SK-N-MC (cell line): ENCODE measurements around the gene FZD1.
A peak's percentile ranks its signal among the peaks of the same experiment; 100 is the strongest.

ENCODE experiments used
- DNase-seq: peaks from one replicate; pipeline ENCODE4 v3.0.0-alpha.2; 2011; ENCODE audit warnings: low read depth, low spot score
- H3K27ac ChIP-seq: fragments of 200-600 bp; sonication (generic); 2 replicates; pipeline ENCODE4 v1.5.1; 2016; ENCODE audit warnings: mixed run types
- H3K36me3 ChIP-seq: fragments of 200-600 bp; sonication (generic); 2 replicates; pipeline ENCODE4 v1.6.1; 2017; ENCODE audit warnings: antibody characterized with exemption, low read length, mixed read lengths; ENCODE audit not compliant: insufficient read depth
- H3K4me3 ChIP-seq: fragments of 200-600 bp; sonication (generic); 2 replicates; pipeline ENCODE4 v1.5.1; 2016
- H3K9ac ChIP-seq: fragments of 200-600 bp; sonication (generic); 2 replicates; pipeline ENCODE4 v1.8.0; 2017; ENCODE audit warnings: mixed run types, mixed read lengths; ENCODE audit not compliant: insufficient read length
- H3K9me3 ChIP-seq: fragments of 200-600 bp; sonication (generic); 2 replicates; pipeline ENCODE4 v1.6.1; 2017; ENCODE audit warnings: low read depth, mild to moderate bottlenecking, antibody characterized with exemption, low read length, moderate library complexity, mixed read lengths
- EZH2 ChIP-seq: fragments of 200-600 bp; sonication (generic); IDR thresholded peaks from one replicate; pipeline ENCODE4 v1.6.1; 2017; ENCODE audit warnings: antibody characterized with exemption
- FOXP2 ChIP-seq: optimal IDR thresholded peaks from 2 replicates; pipeline ENCODE3; 2011; ENCODE audit warnings: mild to moderate bottlenecking, moderate library complexity; ENCODE audit not compliant: insufficient read depth; ENCODE audit errors: extremely low read length, control extremely low read depth
- POLR2AphosphoS5 ChIP-seq: IDR thresholded peaks from 2 replicates; pipeline ENCODE4 v1.6.1; 2012; ENCODE audit warnings: mild to moderate bottlenecking, low read depth, low read length, borderline replicate concordance

FZD1 gene

GRCh38 chr7:91239171-91239604 is 25.0 kb upstream of the FZD1 start:
- no peak for DNase-seq
- no peak for TF ChIP-seq FOXP2
- no peak for TF ChIP-seq EZH2
- TF ChIP-seq POLR2AphosphoS5 = no peak

GRCh38 chr7:91239772-91240171 is 24.5 kb upstream of the FZD1 start:
- Histone ChIP-seq H3K36me3 (no peaks in the 10 kb centered on the region), H3K9me3 (no peaks in the 10 kb centered on the region), H3K4me3 (no peak overlapping the region; the same call in 1 of the 2 replicates), H3K9ac (no peak overlapping the region), H3K27ac (peak overlapping the region; percentile 92)
- TF ChIP-seq FOXP2 = no peak
- TF ChIP-seq POLR2AphosphoS5 = no peak
- no peak for TF ChIP-seq EZH2
- no peak for DNase-seq

More at GRCh38 chr7:91239171-91239604, 25.0 kb upstream of the FZD1 start:
- H3K27ac ChIP-seq = 0 out of 2 replicates have a peak overlapping the region, but pooled peaks have one; percentile 22
- H3K9me3 ChIP-seq = no peaks in the 10 kb centered on the region
- H3K4me3 ChIP-seq = no peak overlapping the region
- H3K9ac ChIP-seq = no peak overlapping the region
- no peaks in the 10 kb centered on the region for H3K36me3 ChIP-seq

GRCh38 chr7:91240376-91240941 is 23.8 kb upstream of the FZD1 start:
- H3K36me3 ChIP-seq = no peaks in the 10 kb centered on the region
- peak overlapping the region; percentile 4 for H3K9ac ChIP-seq
- peak overlapping the region; percentile 92 for H3K27ac ChIP-seq
- TF ChIP-seq EZH2 (no peak), POLR2AphosphoS5 (peak; percentile 52; the same call in 1 of the 2 replicates), FOXP2 (no peak)
- H3K9me3 ChIP-seq = no peaks in the 10 kb centered on the region
- peak overlapping the region; percentile 44 for H3K4me3 ChIP-seq
- DNase-seq = peak; percentile 84

GRCh38 chr7:91242097-91242844 is 22.0 kb upstream of the FZD1 start:
- no peaks in the 10 kb centered on the region for H3K36me3 ChIP-seq
- no peak overlapping the region for H3K9ac ChIP-seq
- H3K27ac ChIP-seq = peak overlapping the region; percentile 91
- TF ChIP-seq FOXP2 (no peak), POLR2AphosphoS5 (peak; percentile 44; the same call in 1 of the 2 replicates)
- peak; percentile 62 for DNase-seq
- peak overlapping the region; percentile 52 for H3K4me3 ChIP-seq
- no peaks in the 10 kb centered on the region for H3K9me3 ChIP-seq

- Histone ChIP-seq H3K9ac (no peak overlapping the region), H3K36me3 (no peaks in the 10 kb centered on the region), H3K9me3 (no peaks in the 10 kb centered on the region), H3K4me3 (no peak overlapping the region), H3K27ac (no peak overlapping the region)
- no peak for TF ChIP-seq EZH2
- TF ChIP-seq POLR2AphosphoS5 = no peak
- no peak for TF ChIP-seq FOXP2
- DNase-seq = no peak
Measured at GRCh38 chr7:91243591-91244301, 20.5 kb upstream of the FZD1 start.

GRCh38 chr7:91247500-91247899 is 16.7 kb upstream of the FZD1 start:
- Histone ChIP-seq H3K36me3 (no peaks in the 10 kb centered on the region), H3K9me3 (no peaks in the 10 kb centered on the region), H3K9ac (no peak overlapping the region), H3K27ac (no peak overlapping the region), H3K4me3 (no peak overlapping the region)
- no peak for DNase-seq
- TF ChIP-seq POLR2AphosphoS5 (no peak), FOXP2 (no peak), EZH2 (no peak)

GRCh38 chr7:91248996-91249395 is 15.2 kb upstream of the FZD1 start:
- no peaks in the 10 kb centered on the region for H3K36me3 ChIP-seq
- H3K27ac ChIP-seq = no peak overlapping the region
- no peaks in the 10 kb centered on the region for H3K9me3 ChIP-seq
- no peak for TF ChIP-seq POLR2AphosphoS5
- TF ChIP-seq EZH2 = no peak
- no peak for TF ChIP-seq FOXP2
- no peak for DNase-seq
- no peak overlapping the region for H3K4me3 ChIP-seq
- H3K9ac ChIP-seq = no peak overlapping the region

GRCh38 chr7:91249506-91250233 is 14.6 kb upstream of the FZD1 start:
- H3K4me3 ChIP-seq = no peak overlapping the region
- no peak for DNase-seq
- TF ChIP-seq POLR2AphosphoS5 (no peak), FOXP2 (no peak), EZH2 (no peak)
- no peak overlapping the region for H3K27ac ChIP-seq
- H3K9ac ChIP-seq = no peak overlapping the region
- H3K36me3 ChIP-seq = no peaks in the 10 kb centered on the region
- no peaks in the 10 kb centered on the region for H3K9me3 ChIP-seq
